ENCODE results near the gene MRPL1. TPM values are rescaled to one million over a fixed set of nuclear protein-coding genes. Genes with fewer than 3 reads are reported as not detected.

Gene MRPL1
- total RNA-seq, 4 donors from 2014 or later = 29.2 to 52.0 (median 31.5) TPM

GRCh38 chr4:77880784-77881183 is 18.2 kb downstream of the MRPL1 start:
- intact Hi-C loops (cut with DNase I; ENCODE audit: low total_unique reads) = no loop called here
- Histone ChIP-seq H3K27ac (no peak overlapping the region), H3K4me1 (no peaks in the 10 kb centered on the region), H3K4me3 (no peak overlapping the region), H3K36me3 (peaks cover 0 to 22% of the 10 kb centered on the region in 2 donors), H3K27me3 (no peaks in the 10 kb centered on the region), H3K9me3 (no peaks in the 10 kb centered on the region)
- DNase-seq = no peak
- in situ Hi-C loops (cut with MboI; ENCODE audit: low sequenced_read_pairs in 4 of 4) = no loop called here
- no peak for ATAC-seq
- TF ChIP-seq POLR2A (IDR thresholded peaks at IDR 0.05) (no peak), CTCF (IDR thresholded peaks at IDR 0.05 in 4 of 5, conservative IDR thresholded peaks at IDR 0.05 in 1 of 5) (no peak)

- ATAC-seq (no peak), DNase-seq (no peak)
- TF ChIP-seq POLR2A (IDR thresholded peaks at IDR 0.05) = no peak
- no peak for TF ChIP-seq CTCF (IDR thresholded peaks at IDR 0.05 in 4 of 5, conservative IDR thresholded peaks at IDR 0.05 in 1 of 5)
- H3K27me3 ChIP-seq = no peaks in the 10 kb centered on the region
- H3K9me3 ChIP-seq = no peaks in the 10 kb centered on the region
- in situ Hi-C loops (cut with MboI; ENCODE audit: low sequenced_read_pairs in 4 of 4) (no loop called here), intact Hi-C loops (cut with DNase I; ENCODE audit: low total_unique reads) (no loop called here)
- H3K36me3 ChIP-seq = peaks cover 0 to 26% of the 10 kb centered on the region in 2 donors
- no peak overlapping the region for H3K27ac ChIP-seq
- H3K4me3 ChIP-seq = no peak overlapping the region
- no peaks in the 10 kb centered on the region for H3K4me1 ChIP-seq
Measured at GRCh38 chr4:77881460-77882295, 19.0 kb downstream of the MRPL1 start.

GRCh38 chr4:77893451-77893850 is 30.8 kb downstream of the MRPL1 start:
- TF ChIP-seq CTCF (IDR thresholded peaks at IDR 0.05 in 4 of 5, conservative IDR thresholded peaks at IDR 0.05 in 1 of 5) = no peak
- TF ChIP-seq POLR2A (IDR thresholded peaks at IDR 0.05) = no peak
- no peak overlapping the region for H3K4me3 ChIP-seq
- H3K36me3 ChIP-seq = peaks cover 0 to 16% of the 10 kb centered on the region in 2 donors
- no peak for DNase-seq
- in situ Hi-C loops (cut with MboI; ENCODE audit: low sequenced_read_pairs in 4 of 4) = no loop called here
- no peaks in the 10 kb centered on the region for H3K27me3 ChIP-seq
- H3K27ac ChIP-seq = no peak overlapping the region
- H3K9me3 ChIP-seq = no peaks in the 10 kb centered on the region
- no peaks in the 10 kb centered on the region for H3K4me1 ChIP-seq
- intact Hi-C loops (cut with DNase I; ENCODE audit: low total_unique reads) = no loop called here
- ATAC-seq = no peak

- no peaks in the 10 kb centered on the region for H3K4me1 ChIP-seq
- H3K36me3 ChIP-seq = peaks cover 0 to 7% of the 10 kb centered on the region in 2 donors
- H3K4me3 ChIP-seq = no peak overlapping the region
- TF ChIP-seq CTCF (IDR thresholded peaks at IDR 0.05 in 4 of 5, conservative IDR thresholded peaks at IDR 0.05 in 1 of 5) (no peak), POLR2A (IDR thresholded peaks at IDR 0.05) (no peak)
- H3K27me3 ChIP-seq = no peaks in the 10 kb centered on the region
- ATAC-seq (no peak), DNase-seq (no peak)
- intact Hi-C loops (cut with DNase I; ENCODE audit: low total_unique reads) (no loop called here), in situ Hi-C loops (cut with MboI; ENCODE audit: low sequenced_read_pairs in 4 of 4) (no loop called here)
- no peak overlapping the region for H3K27ac ChIP-seq
- no peaks in the 10 kb centered on the region for H3K9me3 ChIP-seq
Measured at GRCh38 chr4:77899607-77900006, 37.0 kb downstream of the MRPL1 start.
